ENCODE measurements around the gene TCF25. TPM values are rescaled to one million over a fixed set of nuclear protein-coding genes. Genes with fewer than 3 reads are reported as not detected.

TCF25 gene
- total and polyA plus RNA-seq, 2 experiments from 2014 or later = 130 to 206 TPM

GRCh38 chr16:89936981-89937380, 63.6 kb downstream of the TCF25 start:
- H3K4me2 ChIP-seq = no peak overlapping the region

GRCh38 chr16:89938175-89938885, 64.9 kb downstream of the TCF25 start:
- no peaks in the 10 kb centered on the region for H3K9me2 ChIP-seq (replicated peaks; ENCODE audit: insufficient read depth)
- no peak overlapping the region for H2AFZ ChIP-seq
- H3K27ac ChIP-seq = no peak overlapping the region
- H3K36me3 ChIP-seq (replicated peaks; ENCODE audit: insufficient read depth, low read depth) = no peaks in the 10 kb centered on the region
- no peaks in the 10 kb centered on the region for H3K9me3 ChIP-seq (ENCODE audit: low read depth)
- no peaks in the 10 kb centered on the region for H4K20me1 ChIP-seq (ENCODE audit: insufficient read depth, poor library complexity, severe bottlenecking)
- 90% methylated on average over 21 of the region's 21 CpGs for WGBS (ENCODE audit: low lambda C conversion rate, missing lambda C conversion rate)
- H3K79me2 ChIP-seq = no peaks in the 10 kb centered on the region
- no peak overlapping the region for H3K4me3 ChIP-seq
- H3K27me3 ChIP-seq = no peaks in the 10 kb centered on the region
- H3K4me1 ChIP-seq (ENCODE audit: insufficient read depth) = no peaks in the 10 kb centered on the region
- H3K4me2 ChIP-seq = no peak overlapping the region
- no peak for DNase-seq (ENCODE audit: low spot score)
- no peak for TF ChIP-seq EZH2phosphoT487 (IDR thresholded peaks at IDR 0.05; ENCODE audit: low read depth, severe bottlenecking, unreplicated experiment)
- TF ChIP-seq CTCF (IDR thresholded peaks at IDR 0.05; ENCODE audit: poor library complexity) = no peak
- no peak for TF ChIP-seq EZH2 (IDR thresholded peaks at IDR 0.05; ENCODE audit: borderline replicate concordance)

More at GRCh38 chr16:89936981-89937380, 63.6 kb downstream of the TCF25 start:
- WGBS (ENCODE audit: low lambda C conversion rate, missing lambda C conversion rate) = 96% methylated on average over 20 of the region's 20 CpGs
- Histone ChIP-seq H3K79me2 (no peaks in the 10 kb centered on the region), H2AFZ (no peak overlapping the region), H3K27ac (no peak overlapping the region), H3K9me3 (ENCODE audit: low read depth) (no peaks in the 10 kb centered on the region), H3K4me1 (ENCODE audit: insufficient read depth) (no peaks in the 10 kb centered on the region), H3K4me3 (no peak overlapping the region), H3K9me2 (replicated peaks; ENCODE audit: insufficient read depth) (no peaks in the 10 kb centered on the region), H4K20me1 (ENCODE audit: insufficient read depth, poor library complexity, severe bottlenecking) (no peaks in the 10 kb centered on the region), H3K27me3 (no peaks in the 10 kb centered on the region), H3K36me3 (replicated peaks; ENCODE audit: insufficient read depth, low read depth) (no peaks in the 10 kb centered on the region)
- DNase-seq (ENCODE audit: low spot score) = no peak
- no peak for TF ChIP-seq EZH2 (IDR thresholded peaks at IDR 0.05; ENCODE audit: borderline replicate concordance)
- TF ChIP-seq CTCF (IDR thresholded peaks at IDR 0.05; ENCODE audit: poor library complexity) = no peak
- TF ChIP-seq EZH2phosphoT487 (IDR thresholded peaks at IDR 0.05; ENCODE audit: low read depth, severe bottlenecking, unreplicated experiment) = no peak

- no peak overlapping the region for H2AFZ ChIP-seq
- no peak overlapping the region for H3K27ac ChIP-seq
- H3K9me2 ChIP-seq (replicated peaks; ENCODE audit: insufficient read depth) = no peaks in the 10 kb centered on the region
- no peak overlapping the region for H3K4me2 ChIP-seq
- TF ChIP-seq EZH2phosphoT487 (IDR thresholded peaks at IDR 0.05; ENCODE audit: low read depth, severe bottlenecking, unreplicated experiment) (no peak), EZH2 (IDR thresholded peaks at IDR 0.05; ENCODE audit: borderline replicate concordance) (no peak), CTCF (IDR thresholded peaks at IDR 0.05; ENCODE audit: poor library complexity) (no peak)
- H3K4me3 ChIP-seq = no peak overlapping the region
- 92% methylated on average over 5 of the region's 5 CpGs for WGBS (ENCODE audit: low lambda C conversion rate, missing lambda C conversion rate)
- H3K27me3 ChIP-seq = no peaks in the 10 kb centered on the region
- peaks cover 7% of the 10 kb centered on the region for H3K79me2 ChIP-seq
- no peaks in the 10 kb centered on the region for H3K36me3 ChIP-seq (replicated peaks; ENCODE audit: insufficient read depth, low read depth)
- peaks cover 2% of the 10 kb centered on the region for H4K20me1 ChIP-seq (ENCODE audit: insufficient read depth, poor library complexity, severe bottlenecking)
- DNase-seq (ENCODE audit: low spot score) = no peak
- peaks cover 7% of the 10 kb centered on the region for H3K4me1 ChIP-seq (ENCODE audit: insufficient read depth)
- H3K9me3 ChIP-seq (ENCODE audit: low read depth) = no peaks in the 10 kb centered on the region
These were observed 71.4 kb downstream of the TCF25 start for GRCh38 chr16:89944773-89945172.

All from hepatocyte (in vitro differentiated cells).